SU-DHL-6 (cell line): Measurements from ENCODE around the gene SNX27.

Source experiments
- EZH2phosphoT487 ChIP-seq: fragments of 200-600 bp; sonication (generic), shearing (Covaris generic); conservative IDR thresholded peaks from 2 replicates; pipeline ENCODE4 v1.6.1; 2018; ENCODE audit warnings: mild to moderate bottlenecking, antibody characterized with exemption, low read length, moderate library complexity, mixed read lengths
- TF ChIP-seq, protein P1 (sequence below): fragments of 200-600 bp; sonication (generic); IDR thresholded peaks from one replicate; pipeline ENCODE4 v1.5.1; 2017; ENCODE audit warnings: antibody characterized with exemption, mild to moderate bottlenecking, low read length, moderate library complexity; ENCODE audit not compliant: insufficient read depth, poor library complexity, severe bottlenecking

DNA sequence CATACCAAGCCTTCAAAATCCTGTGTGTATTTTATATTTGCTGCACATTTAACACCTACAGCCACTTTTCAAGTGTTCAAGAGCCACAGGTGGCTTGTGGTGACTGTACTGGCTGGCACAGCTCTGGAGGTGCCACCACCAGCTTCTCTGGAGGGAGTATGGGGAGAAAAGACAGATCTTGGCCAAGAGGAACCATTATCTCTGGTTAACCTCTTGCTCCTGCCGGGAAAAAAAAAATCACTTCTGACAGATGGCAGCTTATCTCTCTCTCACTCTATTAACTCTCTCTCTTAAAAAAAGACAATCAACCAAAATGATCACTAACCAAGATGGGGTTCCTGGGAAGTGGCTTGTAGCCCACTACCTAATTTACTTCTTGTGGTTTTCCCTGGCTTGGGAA, 108.3 kb downstream of the SNX27 start:
- TF ChIP-seq, protein P1, sequence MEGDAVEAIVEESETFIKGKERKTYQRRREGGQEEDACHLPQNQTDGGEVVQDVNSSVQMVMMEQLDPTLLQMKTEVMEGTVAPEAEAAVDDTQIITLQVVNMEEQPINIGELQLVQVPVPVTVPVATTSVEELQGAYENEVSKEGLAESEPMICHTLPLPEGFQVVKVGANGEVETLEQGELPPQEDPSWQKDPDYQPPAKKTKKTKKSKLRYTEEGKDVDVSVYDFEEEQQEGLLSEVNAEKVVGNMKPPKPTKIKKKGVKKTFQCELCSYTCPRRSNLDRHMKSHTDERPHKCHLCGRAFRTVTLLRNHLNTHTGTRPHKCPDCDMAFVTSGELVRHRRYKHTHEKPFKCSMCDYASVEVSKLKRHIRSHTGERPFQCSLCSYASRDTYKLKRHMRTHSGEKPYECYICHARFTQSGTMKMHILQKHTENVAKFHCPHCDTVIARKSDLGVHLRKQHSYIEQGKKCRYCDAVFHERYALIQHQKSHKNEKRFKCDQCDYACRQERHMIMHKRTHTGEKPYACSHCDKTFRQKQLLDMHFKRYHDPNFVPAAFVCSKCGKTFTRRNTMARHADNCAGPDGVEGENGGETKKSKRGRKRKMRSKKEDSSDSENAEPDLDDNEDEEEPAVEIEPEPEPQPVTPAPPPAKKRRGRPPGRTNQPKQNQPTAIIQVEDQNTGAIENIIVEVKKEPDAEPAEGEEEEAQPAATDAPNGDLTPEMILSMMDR = no peak
- TF ChIP-seq EZH2phosphoT487 = no peak
